Nephron progenitor cell (in vitro differentiated cells): ENCODE data around the gene CACNA1C.
A peak's percentile ranks its signal among the peaks of the same experiment; 100 is the strongest.

Experiments
- DNase-seq: peaks from one replicate; pipeline ENCODE4 v3.0.0; 2021
- H3K27ac Mint-ChIP-seq: 2 replicates; pipeline ENCODE4 v1.8.0; 2021; ENCODE audit warnings: mild to moderate bottlenecking, moderate library complexity, mixed read lengths
- H3K27me3 Mint-ChIP-seq: 2 replicates; pipeline ENCODE4 v1.8.0; 2021; ENCODE audit warnings: mild to moderate bottlenecking, low read depth, mixed read lengths; ENCODE audit not compliant: poor library complexity
- H3K36me3 Mint-ChIP-seq: 2 replicates; pipeline ENCODE4 v1.8.0; 2021; ENCODE audit warnings: low read depth, mixed read lengths
- H3K4me1 Mint-ChIP-seq: 2 replicates; pipeline ENCODE4 v1.8.0; 2021; ENCODE audit warnings: mixed read lengths
- H3K4me3 Mint-ChIP-seq: 2 replicates; pipeline ENCODE4 v1.8.0; 2021; ENCODE audit warnings: mild to moderate bottlenecking, moderate library complexity, mixed read lengths
- H3K9me3 Mint-ChIP-seq: 2 replicates; pipeline ENCODE4 v1.8.0; 2021; ENCODE audit warnings: mild to moderate bottlenecking, moderate library complexity, mixed read lengths
- TF ChIP-seq, protein P1 (sequence below): fragments of 200-600 bp; sonication (generic); IDR thresholded peaks from 2 replicates; pipeline ENCODE4 v1.5.0; 2021; ENCODE audit warnings: antibody characterized with exemption

Gene CACNA1C

DNA sequence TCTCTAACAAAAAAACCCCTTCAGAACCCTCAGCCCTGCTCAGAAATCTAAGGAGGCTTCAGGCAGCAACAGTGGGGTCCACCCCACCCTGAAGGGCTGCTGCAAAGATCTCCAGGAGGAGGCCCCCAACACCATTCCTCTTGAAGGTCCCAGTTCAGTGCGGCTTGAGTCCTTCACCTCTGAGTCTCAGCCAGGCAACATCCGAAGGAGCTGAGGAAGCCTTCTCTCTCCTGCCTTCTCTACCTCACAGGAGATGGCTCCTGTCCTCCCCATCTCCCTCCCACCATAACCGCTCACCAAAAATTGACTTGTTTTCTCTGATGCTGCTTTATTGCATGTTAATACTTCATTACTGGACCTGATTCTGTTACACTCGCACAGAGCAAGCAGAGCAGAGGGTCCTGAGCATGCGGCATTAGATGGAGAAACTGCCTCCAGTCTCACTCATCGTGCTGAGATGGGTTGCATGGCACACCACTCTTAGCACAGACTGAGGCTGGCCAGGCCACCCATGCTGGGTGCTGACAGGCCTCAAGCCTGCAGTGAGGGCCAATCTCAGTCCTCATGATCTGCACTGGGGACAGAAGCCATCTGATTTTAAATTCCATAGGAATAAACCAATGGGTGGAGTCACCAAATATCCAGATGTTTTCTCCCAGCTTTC lies 224.8 kb downstream of the CACNA1C start:
- peaks cover 27% of the 10 kb centered on the region for H3K27me3 Mint-ChIP-seq
- peaks cover 19% of the 10 kb centered on the region for H3K9me3 Mint-ChIP-seq

GRCh38 chr12:2281446-2281845 lies 228.7 kb downstream of the CACNA1C start:
- H3K36me3 Mint-ChIP-seq, result peaks cover 9% of the 10 kb centered on the region
- H3K4me3 Mint-ChIP-seq, result no peak overlapping the region
- peaks cover 19% of the 10 kb centered on the region for H3K9me3 Mint-ChIP-seq
- peaks cover 49% of the 10 kb centered on the region for H3K4me1 Mint-ChIP-seq
- peaks cover 14% of the 10 kb centered on the region for H3K27me3 Mint-ChIP-seq
- no peak for DNase-seq
- H3K27ac Mint-ChIP-seq, result no peak overlapping the region
- TF ChIP-seq, protein P1, sequence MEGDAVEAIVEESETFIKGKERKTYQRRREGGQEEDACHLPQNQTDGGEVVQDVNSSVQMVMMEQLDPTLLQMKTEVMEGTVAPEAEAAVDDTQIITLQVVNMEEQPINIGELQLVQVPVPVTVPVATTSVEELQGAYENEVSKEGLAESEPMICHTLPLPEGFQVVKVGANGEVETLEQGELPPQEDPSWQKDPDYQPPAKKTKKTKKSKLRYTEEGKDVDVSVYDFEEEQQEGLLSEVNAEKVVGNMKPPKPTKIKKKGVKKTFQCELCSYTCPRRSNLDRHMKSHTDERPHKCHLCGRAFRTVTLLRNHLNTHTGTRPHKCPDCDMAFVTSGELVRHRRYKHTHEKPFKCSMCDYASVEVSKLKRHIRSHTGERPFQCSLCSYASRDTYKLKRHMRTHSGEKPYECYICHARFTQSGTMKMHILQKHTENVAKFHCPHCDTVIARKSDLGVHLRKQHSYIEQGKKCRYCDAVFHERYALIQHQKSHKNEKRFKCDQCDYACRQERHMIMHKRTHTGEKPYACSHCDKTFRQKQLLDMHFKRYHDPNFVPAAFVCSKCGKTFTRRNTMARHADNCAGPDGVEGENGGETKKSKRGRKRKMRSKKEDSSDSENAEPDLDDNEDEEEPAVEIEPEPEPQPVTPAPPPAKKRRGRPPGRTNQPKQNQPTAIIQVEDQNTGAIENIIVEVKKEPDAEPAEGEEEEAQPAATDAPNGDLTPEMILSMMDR, result no peak

More for the DNA sequence above, 224.8 kb downstream of the CACNA1C start:
- TF ChIP-seq, protein P1, result no peak
- no peak overlapping the region for H3K27ac Mint-ChIP-seq
- H3K4me3 Mint-ChIP-seq, result no peak overlapping the region
- peaks cover 9% of the 10 kb centered on the region for H3K36me3 Mint-ChIP-seq
- peaks cover 30% of the 10 kb centered on the region for H3K4me1 Mint-ChIP-seq
- DNase-seq, result no peak

- Mint-ChIP-seq H3K27ac (no peak overlapping the region), H3K36me3 (peaks cover 9% of the 10 kb centered on the region), H3K4me1 (peaks cover 51% of the 10 kb centered on the region), H3K4me3 (no peak overlapping the region), H3K27me3 (peaks cover 14% of the 10 kb centered on the region), H3K9me3 (peaks cover 19% of the 10 kb centered on the region)
- no peak for DNase-seq
- TF ChIP-seq, protein P1, result no peak
These were observed 229.5 kb downstream of the CACNA1C start for GRCh38 chr12:2282318-2282717.

- Mint-ChIP-seq H3K36me3 (peaks cover 9% of the 10 kb centered on the region), H3K27ac (no peak overlapping the region), H3K4me3 (no peak overlapping the region), H3K27me3 (peaks cover 7% of the 10 kb centered on the region), H3K4me1 (peaks cover 60% of the 10 kb centered on the region), H3K9me3 (peaks cover 19% of the 10 kb centered on the region)
- DNase-seq, result no peak
- TF ChIP-seq, protein P1, result no peak
These were observed 230.7 kb downstream of the CACNA1C start for GRCh38 chr12:2283480-2283879.

- H3K36me3 Mint-ChIP-seq, result peaks cover 9% of the 10 kb centered on the region
- no peak for DNase-seq
- peaks cover 19% of the 10 kb centered on the region for H3K9me3 Mint-ChIP-seq
- TF ChIP-seq, protein P1, result no peak
- H3K27me3 Mint-ChIP-seq, result peaks cover 7% of the 10 kb centered on the region
- H3K4me1 Mint-ChIP-seq, result peaks cover 65% of the 10 kb centered on the region
- no peak overlapping the region for H3K4me3 Mint-ChIP-seq
- H3K27ac Mint-ChIP-seq, result peak overlapping the region; percentile 22
These were observed 231.1 kb downstream of the CACNA1C start for GRCh38 chr12:2283916-2284315.

DNA sequence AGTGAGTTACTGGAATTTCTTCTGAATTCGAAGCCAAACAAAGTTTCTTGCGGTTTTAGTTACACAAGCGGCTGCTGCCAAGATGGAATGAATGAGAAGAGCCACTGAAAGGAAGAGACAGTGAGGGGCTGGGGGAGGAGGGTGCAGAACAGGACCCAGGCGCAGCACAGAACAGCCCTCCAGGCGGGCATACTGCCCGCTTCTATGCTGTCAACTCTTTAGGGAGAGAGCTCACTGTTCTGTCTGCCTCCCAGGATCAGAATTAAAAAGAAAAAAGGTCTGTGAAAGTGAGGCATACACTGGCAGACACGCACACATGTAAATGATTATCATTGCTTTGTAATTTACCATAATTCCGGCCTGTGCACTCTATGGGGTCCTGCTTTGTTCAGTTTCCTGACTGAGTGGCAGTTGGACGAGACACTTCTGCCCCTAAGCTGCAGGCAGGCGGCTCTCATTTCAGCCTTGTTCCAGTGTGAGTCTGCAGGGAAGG lies 231.6 kb downstream of the CACNA1C start:
- Mint-ChIP-seq H3K9me3 (peaks cover 19% of the 10 kb centered on the region), H3K36me3 (peaks cover 9% of the 10 kb centered on the region), H3K27me3 (peaks cover 7% of the 10 kb centered on the region), H3K4me1 (peaks cover 69% of the 10 kb centered on the region), H3K27ac (peak overlapping the region; percentile 22), H3K4me3 (no peak overlapping the region)
- DNase-seq, result no peak
- TF ChIP-seq, protein P1, result no peak
